G401 (cell line): Measurements from ENCODE around the gene COL16A1. TPM values are rescaled to one million over a fixed set of nuclear protein-coding genes. Genes with fewer than 3 reads are reported as not detected.
A peak's percentile ranks its signal among the peaks of the same experiment; 100 is the strongest.

Experiments
- DNase-seq: peaks from one replicate; pipeline ENCODE4 v3.0.0-alpha.2; 2015; ENCODE audit warnings: low spot score
- in situ Hi-C: cut with HindIII; loops from 2 replicates; pipeline ENCODE4 v1.10.0; 2016; ENCODE audit warnings: low sequenced_read_pairs, mixed read lengths
- total RNA-seq: library from RNA; depleted of rRNA; stranded (reverse); fragments of >200 nt; shearing (Covaris generic); gene quantifications from 2 replicates; pipeline ENCODE4 v1.2.3, GENCODE V29; 2014

COL16A1 gene
- total RNA-seq, 1 experiment from 2014 or later, result 50.5 TPM

DNA sequence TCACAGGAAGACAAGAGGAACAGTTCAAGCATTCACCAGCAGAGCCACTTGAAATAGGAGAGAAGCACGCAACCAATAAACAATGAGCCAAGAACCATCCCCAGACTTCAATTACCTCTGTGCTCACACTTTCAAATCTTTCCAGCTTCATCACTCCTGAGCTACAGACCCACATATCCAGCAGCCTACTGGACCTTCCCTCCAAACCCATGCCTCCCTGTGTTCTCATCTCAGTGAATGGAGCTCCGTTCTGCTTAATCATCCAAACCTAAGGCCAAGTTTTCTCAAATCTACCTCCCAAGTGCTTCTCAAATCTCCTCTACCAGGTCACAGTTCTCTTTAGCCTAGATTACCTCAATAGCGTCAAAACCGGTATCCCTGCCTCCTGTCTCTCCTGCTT is 62.9 kb downstream of the COL16A1 start:
- no peak for DNase-seq
- in situ Hi-C loops, result no loop called here

DNA sequence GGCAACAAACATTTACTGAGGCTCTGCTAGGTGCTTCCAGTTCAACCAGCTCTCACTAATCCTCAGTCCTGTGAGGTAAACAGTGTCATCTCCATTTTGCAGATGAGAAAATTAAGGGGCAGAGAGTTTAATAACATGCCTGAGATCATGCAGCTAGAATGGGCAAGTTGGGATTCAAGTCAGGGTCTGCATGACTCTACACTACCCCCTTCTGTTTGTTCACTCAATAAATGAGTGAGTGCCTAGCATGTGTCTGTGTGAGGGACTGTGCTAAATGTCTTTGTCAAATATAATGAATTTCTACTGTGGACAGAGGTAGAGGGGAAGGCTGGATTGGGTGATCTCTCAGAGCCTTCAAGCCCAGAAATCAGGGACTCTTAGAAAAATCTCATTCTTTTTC is 63.6 kb downstream of the COL16A1 start:
- in situ Hi-C loops, result no loop called here
- DNase-seq, result no peak

DNA sequence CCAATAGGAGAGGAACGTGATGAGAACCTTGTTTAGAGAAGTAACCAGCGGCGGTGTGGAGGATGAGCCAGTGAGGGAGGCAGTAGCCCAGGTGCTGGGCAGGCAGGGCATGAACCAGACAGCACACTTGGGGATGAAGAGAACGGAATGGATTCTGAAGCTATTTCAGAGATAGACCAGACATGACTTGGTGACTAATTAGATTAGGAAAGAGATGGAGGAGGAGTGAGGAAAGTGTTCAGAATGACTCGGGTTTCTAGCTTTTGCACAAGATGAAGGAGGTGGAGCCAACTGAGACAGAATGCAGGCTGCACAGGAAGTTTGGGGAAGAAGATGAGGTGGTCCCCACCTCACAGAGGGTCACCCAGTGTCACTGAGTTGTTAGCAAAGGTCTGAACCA is 64.3 kb downstream of the COL16A1 start:
- DNase-seq, result no peak
- in situ Hi-C loops, result no loop called here

DNA sequence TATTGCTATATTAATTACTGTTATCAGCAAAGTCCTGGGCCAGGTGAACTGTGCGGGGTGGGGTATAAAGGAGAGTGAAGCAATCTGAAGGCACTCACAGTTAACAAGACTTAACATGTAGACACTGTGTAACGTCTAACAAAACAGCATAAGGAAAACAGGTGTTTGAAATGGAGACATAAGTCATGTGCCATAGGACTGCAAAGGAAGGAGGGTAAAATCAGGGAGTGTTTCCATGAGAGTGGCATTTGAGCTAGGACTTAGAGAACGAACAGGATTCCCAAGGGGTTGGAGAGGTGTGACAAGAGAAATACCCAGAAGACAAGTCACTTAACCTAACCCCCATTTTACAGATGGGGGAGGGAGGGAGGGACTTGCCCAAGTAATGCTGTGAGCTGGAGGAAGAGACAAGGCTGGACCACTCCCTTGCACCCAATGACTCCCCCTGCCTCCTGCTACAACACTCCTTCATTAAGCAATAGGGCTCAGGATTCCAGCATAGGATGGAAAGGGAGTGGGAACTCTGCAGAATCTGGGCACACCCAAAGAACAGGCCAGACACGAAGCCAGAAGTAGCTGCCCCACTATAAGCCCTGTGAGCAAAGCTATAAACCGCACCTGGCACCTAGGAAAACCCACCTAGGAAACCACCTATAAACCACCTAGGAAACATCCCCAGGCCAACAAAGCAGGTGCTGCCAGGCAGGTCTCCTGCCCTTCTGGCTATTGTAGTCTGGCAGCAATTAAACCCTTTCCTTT is 65.7 kb downstream of the COL16A1 start:
- in situ Hi-C loops, result no loop called here
- DNase-seq, result no peak

DNA sequence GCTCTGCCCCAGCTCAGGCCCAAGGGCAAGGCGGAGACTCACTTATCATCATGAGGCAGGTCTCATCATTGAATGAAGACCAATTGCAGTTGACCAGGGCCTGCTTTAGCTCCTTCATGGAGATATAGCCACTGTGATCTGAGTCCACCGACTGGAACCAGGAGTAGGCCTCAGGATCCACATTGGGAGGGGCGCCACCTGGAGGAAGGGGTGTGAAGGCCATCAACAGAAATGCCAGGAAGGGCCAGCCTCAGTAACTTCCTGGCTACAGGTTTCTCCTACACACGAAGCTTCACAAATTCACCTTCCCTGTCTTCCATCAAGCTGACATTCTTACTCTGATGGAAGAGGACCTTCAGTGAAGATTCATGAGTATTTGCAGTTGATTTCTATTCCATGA is 70.7 kb downstream of the COL16A1 start:
- in situ Hi-C loops, result no loop called here
- DNase-seq, result no peak

DNA sequence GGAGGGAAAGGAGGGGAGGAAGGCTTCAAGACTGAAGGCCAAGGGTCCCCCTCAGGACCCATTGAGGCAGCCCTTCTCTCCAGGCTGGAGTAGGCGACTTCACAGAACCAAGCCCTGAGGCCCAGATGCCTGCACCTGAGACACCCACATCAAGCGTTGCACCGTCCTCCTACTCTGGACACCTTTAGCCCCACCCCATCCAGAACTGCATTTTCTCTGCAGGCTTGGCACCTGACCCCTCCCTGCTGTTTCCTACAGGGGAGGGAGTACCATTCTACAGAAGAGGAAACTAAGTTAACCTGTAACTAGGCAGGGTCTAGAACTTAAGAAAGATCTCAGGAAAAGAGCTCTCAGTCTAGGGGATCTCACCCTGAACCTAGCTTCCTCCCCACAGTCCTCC is 71.2 kb downstream of the COL16A1 start:
- in situ Hi-C loops, result no loop called here
- DNase-seq, result no peak

DNA sequence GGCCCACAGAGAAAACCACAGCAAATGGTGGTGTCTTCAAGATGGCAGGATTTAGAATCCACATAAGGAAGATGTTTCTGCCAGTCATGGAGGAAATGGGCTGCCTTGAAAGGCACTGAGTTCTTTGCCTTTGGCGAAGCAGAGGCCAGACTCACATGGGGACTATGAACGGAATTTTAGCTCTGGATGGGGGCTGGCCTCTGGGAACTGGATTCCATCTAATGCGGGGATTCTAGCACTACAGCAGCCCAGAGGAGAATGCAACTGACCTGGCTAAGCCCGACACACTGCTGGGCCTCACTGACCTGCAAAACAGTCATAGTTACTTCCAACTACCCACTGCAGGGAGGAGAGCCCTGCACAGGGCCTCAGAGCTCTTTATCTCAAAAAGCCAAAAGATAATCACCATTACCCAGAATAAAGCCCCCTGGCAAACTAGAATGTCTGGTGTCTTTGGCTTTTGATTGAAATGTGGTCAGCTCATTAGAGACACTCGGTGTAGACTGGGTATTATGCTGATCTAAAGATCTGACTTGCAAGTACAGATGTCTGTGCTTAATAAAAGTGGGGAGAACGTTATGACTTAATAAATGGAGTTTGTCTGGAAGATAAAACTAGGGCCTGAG is 74.8 kb downstream of the COL16A1 start:
- no peak for DNase-seq
- in situ Hi-C loops, result no loop called here

DNA sequence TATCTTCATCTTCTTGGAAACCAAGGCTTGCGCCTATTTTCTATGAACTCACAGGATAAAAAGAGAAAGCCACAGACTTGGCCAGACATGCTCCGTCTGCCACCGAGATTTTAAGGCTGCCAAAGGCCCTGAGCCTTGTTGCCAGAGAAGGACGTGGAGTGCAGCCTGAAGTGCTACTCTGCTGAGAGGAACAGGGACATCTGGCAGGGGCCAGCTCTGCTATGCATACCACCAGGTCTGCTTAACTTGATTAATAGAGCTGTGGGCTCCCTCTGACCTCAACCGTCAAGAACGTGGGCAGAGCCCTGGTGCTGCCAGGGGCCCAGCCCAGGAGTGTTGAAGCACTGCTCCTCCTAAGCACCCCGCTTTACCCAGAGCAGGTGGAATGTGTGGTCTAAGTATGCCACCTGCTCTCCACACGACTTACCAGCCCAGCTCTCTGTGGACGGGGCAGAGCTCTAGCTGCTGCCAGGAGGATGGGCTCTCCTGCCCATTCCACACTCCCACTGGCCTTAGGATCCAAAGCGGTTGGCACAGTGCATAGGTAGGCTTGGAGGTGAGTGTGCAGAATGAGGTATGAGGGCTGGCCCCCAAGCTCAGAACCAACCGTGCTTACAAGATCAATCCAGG is 75.8 kb downstream of the COL16A1 start:
- in situ Hi-C loops, result no loop called here
- DNase-seq, result peak; percentile 94

DNA sequence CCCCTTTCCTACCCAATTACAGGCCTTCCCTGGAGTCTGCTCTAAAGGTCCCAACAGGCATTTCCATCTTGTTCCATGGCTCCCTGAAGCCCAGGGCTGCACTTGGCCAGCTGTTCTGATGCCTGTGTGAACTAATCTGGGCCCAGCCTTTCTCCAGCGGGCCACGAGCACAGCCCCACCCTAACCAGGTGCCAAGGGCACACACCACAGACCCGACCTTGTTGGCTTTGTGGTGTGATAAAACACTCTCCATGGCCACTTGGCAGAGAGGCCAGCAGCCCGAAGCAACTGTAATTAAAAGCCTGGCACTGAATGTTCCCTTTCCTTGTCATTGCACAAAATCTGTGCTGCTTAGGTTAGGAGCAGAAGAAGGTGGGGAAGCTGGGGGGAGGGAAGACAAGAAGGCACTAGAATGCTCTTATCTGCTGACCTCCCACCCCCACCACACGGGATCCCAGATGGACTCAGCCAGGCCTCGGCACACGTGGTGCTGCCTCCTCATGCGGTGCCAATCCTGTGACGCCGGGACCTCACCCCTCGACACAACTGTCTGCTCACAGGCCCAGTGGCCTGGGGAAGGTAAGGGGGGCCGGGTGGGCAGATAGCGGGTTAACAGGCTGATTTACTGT is 76.4 kb downstream of the COL16A1 start:
- DNase-seq, result peak; percentile 92

DNA sequence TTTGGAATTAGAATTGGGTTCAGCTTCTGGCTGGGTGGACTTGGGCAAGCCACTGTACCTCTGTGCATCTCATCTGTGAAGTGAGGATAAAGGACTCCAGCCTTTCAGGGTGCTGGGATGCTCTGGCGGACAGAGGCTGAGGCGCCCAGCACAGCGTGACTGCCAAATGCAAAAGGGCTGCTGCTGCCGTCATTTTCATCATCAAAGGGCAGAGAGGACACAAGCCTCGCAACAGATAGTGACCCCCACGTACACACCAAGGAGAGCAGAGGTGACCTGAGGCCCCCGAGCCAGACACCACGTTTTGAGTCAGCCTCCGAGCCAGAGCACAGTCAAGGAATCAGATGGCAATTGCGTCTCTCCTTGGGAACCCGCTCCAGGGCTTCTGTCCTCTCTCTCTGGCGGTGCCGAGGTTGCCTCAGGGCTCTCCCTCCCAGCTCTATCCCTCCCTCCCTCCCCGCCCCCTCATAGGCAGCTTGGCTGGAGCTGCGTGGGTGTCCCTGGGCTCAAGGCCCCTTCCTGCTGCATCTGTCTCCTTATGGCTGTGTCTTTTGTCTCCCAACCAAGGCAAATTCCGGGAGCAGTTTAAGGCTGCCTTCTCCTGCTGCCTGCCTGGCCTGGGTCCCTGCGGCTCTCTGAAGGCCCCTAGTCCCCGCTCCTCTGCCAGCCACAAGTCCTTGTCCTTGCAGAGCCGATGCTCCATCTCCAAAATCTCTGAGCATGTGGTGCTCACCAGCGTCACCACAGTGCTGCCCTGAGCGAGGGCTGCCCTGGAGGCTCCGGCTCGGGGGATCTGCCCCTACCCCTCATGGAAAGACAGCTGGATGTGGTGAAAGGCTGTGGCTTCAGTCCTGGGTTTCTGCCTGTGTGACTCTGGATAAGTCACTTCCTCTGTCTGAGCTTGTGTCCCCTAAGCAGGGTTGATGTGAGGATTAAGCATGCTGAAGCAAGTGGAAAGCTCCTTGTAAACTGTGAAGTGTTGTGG is 77.3 kb downstream of the COL16A1 start:
- in situ Hi-C loops, result no loop called here

More for the DNA sequence above, 76.4 kb downstream of the COL16A1 start:
- in situ Hi-C loops, result no loop called here

DNA sequence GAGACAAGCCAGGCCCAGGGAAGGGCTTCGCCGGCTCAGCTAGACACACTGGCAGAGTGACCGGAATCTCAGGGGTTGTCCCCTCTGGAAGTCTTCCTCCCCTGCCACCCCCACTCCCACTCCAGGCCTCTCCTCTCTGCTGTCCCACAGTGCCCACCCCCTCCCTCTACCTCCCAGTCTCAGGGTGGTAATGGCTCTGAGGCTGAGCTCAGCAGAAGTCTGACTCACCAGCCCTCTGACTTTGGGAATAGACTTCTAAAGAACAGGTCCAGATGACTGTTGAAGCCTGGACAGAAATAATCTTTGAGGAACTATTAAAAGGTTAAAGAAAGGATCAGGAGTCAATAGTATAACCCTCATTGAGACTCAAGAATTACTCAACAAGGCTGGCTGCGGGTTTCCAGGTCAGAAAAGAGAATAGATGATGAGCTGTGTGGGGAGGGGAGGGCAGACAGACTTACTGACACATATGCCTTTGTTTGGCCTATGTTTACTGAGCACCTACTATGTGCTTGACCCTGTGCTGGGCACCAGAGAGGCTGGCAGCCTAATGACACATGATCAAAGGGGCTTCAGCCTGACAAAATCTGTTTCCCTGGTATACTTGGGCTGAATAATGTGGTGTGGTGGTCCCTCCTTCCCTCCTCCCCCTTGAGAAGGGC is 78.1 kb downstream of the COL16A1 start:
- no peak for DNase-seq
- in situ Hi-C loops, result no loop called here

More for the DNA sequence above, 77.3 kb downstream of the COL16A1 start:
- DNase-seq, result peak; percentile 46

DNA sequence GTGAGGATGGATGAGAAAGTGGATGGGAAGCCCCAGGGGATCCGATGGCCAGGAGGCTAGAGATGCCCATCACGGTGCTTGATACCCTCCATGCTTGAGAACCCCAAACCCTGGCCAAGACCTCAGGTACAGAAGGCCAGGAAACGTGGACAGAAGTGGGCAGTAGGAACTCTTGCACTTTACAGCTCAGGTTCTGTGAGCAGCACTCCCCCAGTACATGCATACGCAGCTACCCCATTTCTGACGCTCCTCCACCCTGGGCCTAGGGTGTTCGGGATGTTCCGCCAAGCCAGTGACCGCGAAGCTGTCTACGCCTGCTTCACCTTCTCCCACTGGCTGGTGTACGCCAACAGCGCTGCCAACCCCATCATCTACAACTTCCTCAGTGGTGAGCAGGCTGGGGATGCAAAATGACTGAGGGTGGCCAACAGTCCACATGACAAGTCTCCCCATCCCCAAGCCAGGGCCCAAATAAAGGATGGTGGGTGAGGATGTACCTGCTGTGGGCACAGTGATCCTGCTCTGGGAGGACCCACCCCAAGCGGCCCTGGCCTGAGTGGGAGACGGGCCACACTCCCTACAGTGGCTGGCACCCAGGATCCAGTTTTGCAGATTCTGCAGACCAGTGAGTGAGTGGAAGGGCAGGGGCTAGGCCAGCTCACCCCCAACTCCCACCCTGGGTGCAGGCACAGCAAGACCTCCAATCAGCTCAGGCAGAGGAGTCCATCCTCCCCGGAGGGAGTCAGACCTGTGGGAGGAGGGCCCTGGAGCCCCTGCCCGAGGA is 78.9 kb downstream of the COL16A1 start:
- in situ Hi-C loops, result no loop called here
- no peak for DNase-seq

DNA sequence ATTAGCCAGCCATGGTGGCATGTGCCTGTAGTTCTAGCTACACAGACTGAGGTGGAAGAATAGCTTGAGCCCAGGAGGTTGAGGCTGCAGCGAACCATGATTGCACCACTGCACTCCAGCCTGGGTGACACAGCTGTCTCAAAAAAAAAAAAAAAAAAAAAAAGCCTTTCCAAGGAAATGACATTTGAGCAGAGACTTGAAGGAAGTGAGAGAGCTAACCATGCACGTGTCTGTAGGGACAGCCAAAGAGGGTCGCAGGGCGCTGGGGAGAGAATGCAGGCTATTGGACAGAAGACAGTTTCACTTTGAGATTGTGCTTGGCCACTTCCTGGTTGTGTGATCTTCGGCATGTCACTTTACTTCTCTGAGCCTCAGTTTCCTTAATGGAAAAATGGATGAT is 79.5 kb downstream of the COL16A1 start:
- no peak for DNase-seq
- in situ Hi-C loops, result no loop called here

DNA sequence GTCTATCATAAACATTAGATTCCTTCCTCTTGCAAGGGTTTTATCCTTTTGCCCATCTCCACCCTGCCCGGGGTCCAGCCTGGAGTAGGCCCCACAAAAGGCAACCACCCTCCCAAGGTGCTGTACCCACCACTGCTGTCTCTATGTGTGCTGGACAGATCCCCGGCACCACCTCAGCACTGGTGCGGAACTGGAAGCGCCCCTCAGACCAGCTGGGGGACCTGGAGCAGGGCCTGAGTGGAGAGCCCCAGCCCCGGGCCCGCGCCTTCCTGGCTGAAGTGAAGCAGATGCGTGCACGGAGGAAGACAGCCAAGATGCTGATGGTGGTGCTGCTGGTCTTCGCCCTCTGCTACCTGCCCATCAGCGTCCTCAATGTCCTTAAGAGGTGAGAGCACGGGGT is 80.5 kb downstream of the COL16A1 start:
- in situ Hi-C loops, result no loop called here
- no peak for DNase-seq

DNA sequence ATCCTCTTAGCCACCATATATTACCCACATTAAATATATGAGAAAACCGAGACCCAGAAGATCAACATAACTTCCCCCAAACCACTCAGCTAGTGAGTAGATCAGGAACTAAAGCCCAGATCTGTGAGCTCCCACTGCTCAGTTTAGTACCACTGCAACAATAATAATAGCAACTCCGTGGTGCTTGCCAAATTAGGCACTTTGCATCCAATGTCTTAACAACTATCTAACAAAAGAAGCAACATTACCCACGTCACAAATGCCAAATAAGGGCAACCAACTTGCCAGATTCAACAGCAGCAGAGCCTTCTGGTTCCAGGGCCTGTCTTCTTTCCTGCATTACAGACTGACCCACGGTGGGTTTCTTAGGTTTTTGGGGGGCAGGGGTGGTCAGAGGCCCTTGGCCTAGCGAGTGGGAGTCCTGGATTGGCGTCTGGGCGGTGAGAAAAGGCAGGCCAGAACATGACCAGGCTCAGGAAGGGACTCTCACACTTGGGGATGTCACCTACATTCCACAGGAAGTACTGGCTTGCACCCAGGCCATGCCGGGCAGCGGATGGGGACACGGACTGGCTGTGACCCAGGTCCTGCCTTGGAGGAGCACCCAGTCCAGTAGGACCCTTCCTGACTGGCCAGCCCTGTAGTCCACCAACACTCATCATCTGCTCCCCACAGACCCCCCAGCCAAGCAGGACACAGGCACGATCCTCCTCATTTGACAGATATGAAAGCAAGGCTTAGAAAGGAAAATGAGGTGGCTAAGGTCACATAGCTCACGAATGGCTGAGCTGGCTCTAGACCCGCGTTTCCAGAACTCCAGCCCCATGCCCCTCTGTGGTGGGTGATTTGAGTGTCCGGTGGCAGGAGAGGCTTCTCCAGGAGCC is 81.7 kb downstream of the COL16A1 start:
- no peak for DNase-seq
- in situ Hi-C loops, result no loop called here

DNA sequence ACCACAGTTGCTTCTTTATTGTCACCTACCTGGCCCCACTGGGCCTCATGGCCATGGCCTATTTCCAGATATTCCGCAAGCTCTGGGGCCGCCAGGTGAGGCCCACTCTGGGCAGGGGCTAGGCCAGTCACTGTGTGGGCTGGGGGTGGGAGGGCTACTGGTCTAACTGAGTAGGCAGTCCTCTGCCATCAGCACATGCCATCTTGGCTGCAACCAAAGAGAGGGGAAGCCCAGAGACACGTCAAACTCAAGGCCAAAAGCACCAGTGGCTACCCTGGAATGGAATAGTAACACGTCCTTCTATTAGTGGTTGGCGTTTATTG is 82.4 kb downstream of the COL16A1 start:
- no peak for DNase-seq

More for the DNA sequence above, 82.4 kb downstream of the COL16A1 start:
- in situ Hi-C loops, result no loop called here
